HCT116 (cell line): ENCODE measurements around the gene USP3. TPM values are rescaled to one million over a fixed set of nuclear protein-coding genes. Genes with fewer than 3 reads are reported as not detected.

ENCODE experiments used
- ATAC-seq: fragments of 200-7000 bp; cut with Tn5 transposase; 2 replicates; pipeline ENCODE4 v1.9.1; 2020; ENCODE audit warnings: mild to moderate bottlenecking, moderate library complexity
- BruUV-seq: library from RNA; stranded (reverse); fragments of 400-500 nt; replicated peaks from 2 replicates; lab custom pipeline; 2021; lab: Mats Ljungman, UMichigan
- CTCF ChIA-PET: fragments of 300-600 bp; sonication (Branson Sonifier 250); formaldehyde crosslinking; loops from one replicate; lab custom pipeline; 2021; ENCODE audit warnings: antibody characterized with exemption; lab: Charles Lee
- POLR2A ChIA-PET: fragments of 300-600, 350-600 bp; sonication (Branson Sonifier 250); formaldehyde crosslinking; loops from one replicate; lab custom pipeline; 2021; ENCODE audit warnings: antibody characterized with exemption; lab: Charles Lee
- RAD21 ChIA-PET, 2 experiments: fragments of 300-600 bp; sonication (Branson Sonifier 250); formaldehyde crosslinking; loops; one replicate each; lab custom pipeline; 2023; ENCODE audit warnings: low total read pairs in 2 of 2; ENCODE audit not compliant: uncharacterized antibody in 2 of 2, unreplicated experiment in 2 of 2, low non-redundant PET in 1 of 2; lab: Charles Lee
- DNase-seq: peaks from one replicate; pipeline ENCODE4 v3.0.0-alpha.2; 2010; ENCODE audit warnings: low read depth, low spot score
- H2AFZ ChIP-seq: fragments of 200-600 bp; shearing (Covaris generic), sonication (generic); 2 replicates; pipeline ENCODE4 v1.6.1; 2017; ENCODE audit warnings: low read depth, mixed run types, mixed read lengths, antibody characterized with exemption, low read length; ENCODE audit not compliant: poor library complexity, severe bottlenecking
- H3K27ac ChIP-seq: 2 replicates; pipeline ENCODE4 v1.5.1; 2012; ENCODE audit warnings: low read depth, low read length
- H3K27me3 ChIP-seq: fragments of 200-600 bp; sonication (generic); 2 replicates; pipeline ENCODE4 v1.6.1; 2016; ENCODE audit warnings: mixed run types, low read length, mixed read lengths; ENCODE audit not compliant: insufficient read depth
- H3K36me3 ChIP-seq, 2 experiments: fragments of 200-500 bp in 1 of 2; fragments of 200-600 bp in 1 of 2; sonication (Bioruptor generic) in 1 of 2; sonication (generic) in 1 of 2; 2 replicates each; pipeline versions ENCODE4 v1.5.1 to v1.6.1; 2014 to 2016; ENCODE audit warnings: low read length in 2 of 2, inconsistent platforms in 1 of 2, mixed read lengths in 1 of 2, mixed run types in 1 of 2; ENCODE audit not compliant: insufficient read depth in 2 of 2, control insufficient read depth in 1 of 2
- H3K4me1 ChIP-seq, 2 experiments: fragments of 200-600 bp in 1 of 2; sonication (generic) in 1 of 2; 2 replicates each; pipeline versions ENCODE4 v1.5.1 to v1.6.1; 2012 to 2017; ENCODE audit warnings: low read length in 2 of 2, inconsistent platforms in 1 of 2, mild to moderate bottlenecking in 1 of 2, mixed read lengths in 1 of 2, mixed run types in 1 of 2, moderate library complexity in 1 of 2; ENCODE audit not compliant: insufficient read depth in 2 of 2, control insufficient read depth in 1 of 2
- H3K4me2 ChIP-seq: fragments of 200-600 bp; sonication (generic); 2 replicates; pipeline ENCODE4 v1.6.1; 2017; ENCODE audit warnings: mixed run types, low read length, mixed read lengths
- H3K4me3 ChIP-seq, 2 experiments: fragments of 200-600 bp in 1 of 2; sonication (generic) in 1 of 2; replicated peaks in 1 of 2; 2 replicates each; pipeline ENCODE4 v1.5.1; 2011 to 2016; ENCODE audit warnings: low read length in 2 of 2, control low read depth in 1 of 2, low read depth in 1 of 2, mild to moderate bottlenecking in 1 of 2, mixed read lengths in 1 of 2, mixed run types in 1 of 2
- H3K79me2 ChIP-seq: fragments of 200-600 bp; sonication (generic); 2 replicates; pipeline ENCODE4 v1.6.1; 2017; ENCODE audit warnings: mild to moderate bottlenecking, mixed run types, low read length, moderate library complexity, mixed read lengths; ENCODE audit not compliant: insufficient read depth
- H3K9ac ChIP-seq: fragments of 200-600 bp; sonication (generic); 2 replicates; pipeline ENCODE4 v1.6.1; 2016; ENCODE audit warnings: low read length, mixed read lengths
- H3K9me2 ChIP-seq: fragments of 200-600 bp; sonication (generic), shearing (Covaris generic); 2 replicates; pipeline ENCODE4 v1.6.1; 2017; ENCODE audit warnings: mixed run types, mild to moderate bottlenecking, moderate library complexity; ENCODE audit not compliant: insufficient read depth
- H3K9me3 ChIP-seq, 2 experiments: fragments of 200-500 bp in 1 of 2; fragments of 200-600 bp in 1 of 2; sonication (Bioruptor generic) in 1 of 2; sonication (generic) in 1 of 2; 2 replicates each; pipeline ENCODE4 v1.6.1; 2014 to 2017; ENCODE audit warnings: low read length in 2 of 2, mixed read lengths in 2 of 2, inconsistent platforms in 1 of 2, low read depth in 1 of 2, mild to moderate bottlenecking in 1 of 2, mixed run types in 1 of 2, moderate library complexity in 1 of 2; ENCODE audit not compliant: control insufficient read depth in 1 of 2, insufficient read depth in 1 of 2
- H4K20me1 ChIP-seq: fragments of 200-600 bp; sonication (generic), shearing (Covaris generic); 2 replicates; pipeline ENCODE4 v1.6.1; 2017; ENCODE audit warnings: mixed run types, mild to moderate bottlenecking, moderate library complexity; ENCODE audit not compliant: insufficient read depth
- ATF3 ChIP-seq: IDR thresholded peaks from 2 replicates; pipeline ENCODE4 v1.6.1; 2012
- CBX3 ChIP-seq: IDR thresholded peaks from 2 replicates; pipeline ENCODE4 v1.6.1; 2012; ENCODE audit warnings: low read depth
- CEBPB ChIP-seq: IDR thresholded peaks from 2 replicates; pipeline ENCODE4 v1.6.1; 2012; ENCODE audit warnings: low read depth
- CTCF ChIP-seq, 3 experiments: fragments of 200-600 bp in 1 of 3; sonication (generic) in 1 of 3; IDR thresholded peaks in 2 of 3; conservative IDR thresholded peaks in 1 of 3; 2 replicates each; pipeline ENCODE4 v1.5.1; 2012 to 2017; ENCODE audit warnings: low read depth in 2 of 3, low read length in 2 of 3, antibody characterized with exemption in 1 of 3, borderline replicate concordance in 1 of 3, control low read depth in 1 of 3, mild to moderate bottlenecking in 1 of 3, mixed read lengths in 1 of 3, mixed run types in 1 of 3, moderate library complexity in 1 of 3; ENCODE audit not compliant: insufficient read depth in 1 of 3
- EGR1 ChIP-seq: IDR thresholded peaks from 2 replicates; pipeline ENCODE4 v1.6.1; 2012; ENCODE audit warnings: low read depth
- ELF1 ChIP-seq: IDR thresholded peaks from 2 replicates; pipeline ENCODE4 v1.6.1; 2012; ENCODE audit warnings: low read depth, borderline replicate concordance
- EZH2 ChIP-seq: fragments of 200-600 bp; sonication (generic); IDR thresholded peaks from 2 replicates; pipeline ENCODE4 v1.6.1; 2017; ENCODE audit warnings: antibody characterized with exemption, mixed run types
- FOSL1 ChIP-seq: IDR thresholded peaks from 2 replicates; pipeline ENCODE4 v1.6.1; 2012; ENCODE audit warnings: low read depth
- JUND ChIP-seq: IDR thresholded peaks from 2 replicates; pipeline ENCODE4 v1.6.1; 2012
- SIN3A ChIP-seq: IDR thresholded peaks from 2 replicates; pipeline ENCODE4 v1.6.1; 2012; ENCODE audit warnings: low read depth
- SP1 ChIP-seq: IDR thresholded peaks from 2 replicates; pipeline ENCODE4 v1.6.1; 2012; ENCODE audit warnings: low read depth
- SRF ChIP-seq: IDR thresholded peaks from 2 replicates; pipeline ENCODE4 v1.6.1; 2012; ENCODE audit warnings: low read depth
- TCF7L2 ChIP-seq: IDR thresholded peaks from 2 replicates; pipeline ENCODE4 v1.7.0; 2011; ENCODE audit warnings: borderline replicate concordance, inconsistent platforms; ENCODE audit not compliant: insufficient read depth, insufficient read length; ENCODE audit errors: extremely low read depth
- YY1 ChIP-seq: IDR thresholded peaks from 2 replicates; pipeline ENCODE4 v1.6.1; 2011; ENCODE audit warnings: low read length, low read depth, moderate library complexity, mild to moderate bottlenecking; ENCODE audit not compliant: insufficient replicate concordance; ENCODE audit errors: extremely low read depth
- ZFX ChIP-seq: fragments of 450-650 bp; IDR thresholded peaks from 2 replicates; pipeline ENCODE4 v1.6.1; 2017
- ZNF274 ChIP-seq: fragments of 200-500 bp; sonication (Bioruptor generic); IDR thresholded peaks from 2 replicates; pipeline ENCODE4 v1.6.1; 2014; ENCODE audit warnings: mild to moderate bottlenecking, low read depth, low read length, inconsistent platforms
- intact Hi-C: fragments of 100-400 bp; cut with micrococcal nuclease; formaldehyde crosslinking; loops from 2 replicates; pipeline ENCODE4 v1.10.0; 2022
- total RNA-seq: library from RNA; stranded (reverse); gene quantifications from one replicate; pipeline ENCODE4 v1.2.1, GENCODE V29; 2021; ENCODE audit not compliant: unreplicated experiment
- TF ChIP-seq, protein P1 (sequence below): IDR thresholded peaks from 2 replicates; pipeline ENCODE4 v1.6.1; 2011; ENCODE audit warnings: mild to moderate bottlenecking, low read length, moderate library complexity; ENCODE audit not compliant: insufficient replicate concordance; ENCODE audit errors: extremely low read depth
- TF ChIP-seq, protein P2 (sequence below): IDR thresholded peaks from 2 replicates; pipeline ENCODE4 v1.6.1; 2012

USP3 gene
- total RNA-seq, 1 experiment from 2014 or later = 61.6 TPM

DNA sequence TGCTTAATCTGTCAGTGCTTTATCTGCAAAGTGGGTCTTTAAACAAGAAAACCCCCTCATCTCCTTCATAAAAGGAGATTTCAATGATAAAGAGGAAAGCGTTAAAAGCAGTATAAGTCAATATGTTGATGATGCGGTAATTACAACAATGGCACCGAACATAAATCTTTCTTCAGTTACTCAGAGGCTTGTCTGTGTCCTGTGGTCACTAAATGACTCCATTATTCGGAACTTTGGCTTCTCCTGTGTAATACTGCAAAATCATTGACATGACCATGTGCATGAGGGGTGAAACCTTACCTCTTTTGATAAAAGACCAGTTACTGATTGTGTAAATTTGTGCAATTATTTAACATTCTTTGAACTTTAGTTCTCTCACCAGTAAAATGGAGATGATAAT lies 4.8 kb upstream of the USP3 start:
- no peak overlapping the region for H3K4me2 ChIP-seq
- H4K20me1 ChIP-seq = no peaks in the 10 kb centered on the region
- H3K9me2 ChIP-seq = no peaks in the 10 kb centered on the region
- 0 out of 2 replicates have a peak, but pooled peaks cover 3% of the 10 kb centered on the region for H3K79me2 ChIP-seq
- CTCF ChIA-PET = no interaction called here
- BruUV-seq = no TSS peak
- POLR2A ChIA-PET = no interaction called here
- H3K27ac ChIP-seq = no peak overlapping the region
- no peaks in the 10 kb centered on the region for H3K9me3 ChIP-seq
- TF ChIP-seq CEBPB = no peak
- TF ChIP-seq CTCF (IDR thresholded peaks at IDR 0.05 in 2 of 3, conservative IDR thresholded peaks at IDR 0.05 in 1 of 3; ENCODE audit: borderline replicate concordance in 1 of 3, insufficient read depth in 1 of 3, low read depth in 2 of 3, low read length in 2 of 3) = no peak
- no peak for TF ChIP-seq EGR1
- TF ChIP-seq CBX3 = no peak
- no peak for TF ChIP-seq ZFX
- TF ChIP-seq, protein P1, sequence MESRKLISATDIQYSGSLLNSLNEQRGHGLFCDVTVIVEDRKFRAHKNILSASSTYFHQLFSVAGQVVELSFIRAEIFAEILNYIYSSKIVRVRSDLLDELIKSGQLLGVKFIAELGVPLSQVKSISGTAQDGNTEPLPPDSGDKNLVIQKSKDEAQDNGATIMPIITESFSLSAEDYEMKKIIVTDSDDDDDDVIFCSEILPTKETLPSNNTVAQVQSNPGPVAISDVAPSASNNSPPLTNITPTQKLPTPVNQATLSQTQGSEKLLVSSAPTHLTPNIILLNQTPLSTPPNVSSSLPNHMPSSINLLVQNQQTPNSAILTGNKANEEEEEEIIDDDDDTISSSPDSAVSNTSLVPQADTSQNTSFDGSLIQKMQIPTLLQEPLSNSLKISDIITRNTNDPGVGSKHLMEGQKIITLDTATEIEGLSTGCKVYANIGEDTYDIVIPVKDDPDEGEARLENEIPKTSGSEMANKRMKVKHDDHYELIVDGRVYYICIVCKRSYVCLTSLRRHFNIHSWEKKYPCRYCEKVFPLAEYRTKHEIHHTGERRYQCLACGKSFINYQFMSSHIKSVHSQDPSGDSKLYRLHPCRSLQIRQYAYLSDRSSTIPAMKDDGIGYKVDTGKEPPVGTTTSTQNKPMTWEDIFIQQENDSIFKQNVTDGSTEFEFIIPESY = no peak
- TF ChIP-seq ZNF274 = no peak
- TF ChIP-seq EZH2 = no peak
- TF ChIP-seq ELF1 = no peak
- no peak for TF ChIP-seq TCF7L2
- no peak for TF ChIP-seq SIN3A
- no peak for TF ChIP-seq SP1
- TF ChIP-seq SRF = no peak
- TF ChIP-seq FOSL1 = no peak
- TF ChIP-seq JUND = no peak
- TF ChIP-seq YY1 = no peak
- TF ChIP-seq, protein P2, sequence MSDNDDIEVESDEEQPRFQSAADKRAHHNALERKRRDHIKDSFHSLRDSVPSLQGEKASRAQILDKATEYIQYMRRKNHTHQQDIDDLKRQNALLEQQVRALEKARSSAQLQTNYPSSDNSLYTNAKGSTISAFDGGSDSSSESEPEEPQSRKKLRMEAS = no peak
- TF ChIP-seq ATF3 = no peak
- H3K4me1 ChIP-seq = peaks cover 22 to 46% of the 10 kb centered on the region in 2 experiments
- H2AFZ ChIP-seq = no peak overlapping the region
- DNase-seq (no peak), ATAC-seq (no peak)
- no peaks in the 10 kb centered on the region for H3K36me3 ChIP-seq
- RAD21 ChIA-PET = no interaction called here
- intact Hi-C loops = loop anchor here (5.0 kb wide), 1 partner anchor 963 kb away; the partner anchor contains the start of gene ZNF609
- H3K4me3 ChIP-seq = no peak overlapping the region
- H3K27me3 ChIP-seq = no peaks in the 10 kb centered on the region
- no peak overlapping the region for H3K9ac ChIP-seq
